C4-2B (cell line): ENCODE results near the gene LRRC4C.

Experiments
- CTCF ChIP-seq: fragments of 450-650 bp; conservative IDR thresholded peaks from 2 replicates; pipeline ENCODE4 v1.5.1; 2017; ENCODE audit warnings: mild to moderate bottlenecking
- ZFX ChIP-seq: fragments of 450-650 bp; IDR thresholded peaks from 2 replicates; pipeline ENCODE4 v1.6.1; 2017

DNA sequence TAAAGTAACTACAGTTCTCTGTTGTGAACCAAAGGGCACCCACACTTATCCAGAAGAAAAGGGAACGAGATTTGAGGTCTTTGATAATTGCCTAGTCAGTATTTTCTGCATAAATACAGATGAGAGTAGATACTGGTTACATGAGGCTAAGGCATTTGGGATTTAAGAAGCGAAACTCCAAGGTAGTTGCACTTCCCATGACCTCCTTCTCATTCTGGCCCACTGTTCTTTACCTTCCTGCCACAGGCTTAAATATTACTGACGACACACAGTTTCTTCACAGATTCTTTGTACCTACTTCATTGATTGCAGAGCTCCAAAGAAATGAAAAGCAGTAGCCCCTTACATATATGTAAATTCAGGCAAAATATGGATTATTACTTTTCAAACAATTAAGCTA is 915.3 kb downstream of the LRRC4C start:
- TF ChIP-seq CTCF (no peak), ZFX (no peak)
